VCaP (cell line): ENCODE results near the gene FHIT.

Experiments used
- H3K27ac ChIP-seq: fragments of 450-650 bp; 2 replicates; pipeline ENCODE4 v1.5.1; 2017
- CTCF ChIP-seq: fragments of 450-650 bp; conservative IDR thresholded peaks from 2 replicates; pipeline ENCODE4 v1.5.1; 2017; ENCODE audit warnings: mild to moderate bottlenecking, moderate library complexity

Gene FHIT

GRCh38 chr3:60364475-60364874 is 886.8 kb downstream of the FHIT start:
- no peak for TF ChIP-seq CTCF
- H3K27ac ChIP-seq: no peak overlapping the region

GRCh38 chr3:60363817-60364216 is 887.4 kb downstream of the FHIT start:
- H3K27ac ChIP-seq: no peak overlapping the region
- no peak for TF ChIP-seq CTCF

- H3K27ac ChIP-seq: no peak overlapping the region
- no peak for TF ChIP-seq CTCF
Observed at GRCh38 chr3:60355825-60356224, 895.4 kb downstream of the FHIT start.

- TF ChIP-seq CTCF: no peak
- H3K27ac ChIP-seq: no peak overlapping the region
Observed at GRCh38 chr3:60351481-60351880, 899.8 kb downstream of the FHIT start.

GRCh38 chr3:60344340-60344739 is 906.9 kb downstream of the FHIT start:
- no peak for TF ChIP-seq CTCF
- H3K27ac ChIP-seq: no peak overlapping the region

GRCh38 chr3:60343831-60344230 is 907.4 kb downstream of the FHIT start:
- no peak for TF ChIP-seq CTCF
- H3K27ac ChIP-seq: no peak overlapping the region

- H3K27ac ChIP-seq: no peak overlapping the region
- TF ChIP-seq CTCF: no peak
Observed at GRCh38 chr3:60339304-60339703, 911.9 kb downstream of the FHIT start.

- no peak overlapping the region for H3K27ac ChIP-seq
- TF ChIP-seq CTCF: no peak
Observed at GRCh38 chr3:60337421-60337820, 913.8 kb downstream of the FHIT start.
